KMS-11 (cell line): ENCODE measurements around the gene CCSER2.

Experiments
- H2AFZ ChIP-seq: fragments of 200-600 bp; sonication (generic); 2 replicates; pipeline ENCODE4 v1.6.1; 2016; ENCODE audit warnings: antibody characterized with exemption, mixed run types, low read depth
- H3K27ac ChIP-seq: fragments of 200-600 bp; sonication (generic); 2 replicates; pipeline ENCODE4 v1.6.1; 2016; ENCODE audit warnings: mild to moderate bottlenecking, mixed run types
- H3K27me3 ChIP-seq: fragments of 200-600 bp; sonication (generic); 2 replicates; pipeline ENCODE4 v1.6.1; 2017; ENCODE audit warnings: mild to moderate bottlenecking, low read depth, mixed run types, moderate library complexity; ENCODE audit not compliant: insufficient read depth
- H3K36me3 ChIP-seq: fragments of 200-600 bp; sonication (generic); 2 replicates; pipeline ENCODE4 v1.6.1; 2017; ENCODE audit warnings: mild to moderate bottlenecking, mixed run types; ENCODE audit not compliant: insufficient read depth
- H3K4me1 ChIP-seq: fragments of 200-600 bp; sonication (generic); 2 replicates; pipeline ENCODE4 v1.6.1; 2016; ENCODE audit warnings: mild to moderate bottlenecking, low read depth, mixed run types; ENCODE audit not compliant: poor library complexity, severe bottlenecking
- H3K4me2 ChIP-seq: fragments of 200-600 bp; sonication (generic); 2 replicates; pipeline ENCODE4 v1.7.0; 2016; ENCODE audit warnings: mild to moderate bottlenecking, mixed run types
- H3K4me3 ChIP-seq: fragments of 200-600 bp; sonication (generic); IDR thresholded peaks from 2 replicates; pipeline ENCODE4 v1.6.1; 2017; ENCODE audit warnings: low read depth, low read length, mixed read lengths; ENCODE audit not compliant: insufficient read depth
- H3K79me2 ChIP-seq: fragments of 200-600 bp; sonication (generic); 2 replicates; pipeline ENCODE4 v1.6.1; 2016; ENCODE audit warnings: low read depth, mixed run types; ENCODE audit not compliant: insufficient read depth
- H3K9ac ChIP-seq: fragments of 200-600 bp; sonication (generic); 2 replicates; pipeline ENCODE4 v1.6.1; 2016; ENCODE audit warnings: mild to moderate bottlenecking, mixed run types
- H4K20me1 ChIP-seq: fragments of 200-600 bp; sonication (generic); 2 replicates; pipeline ENCODE4 v1.6.1; 2016; ENCODE audit warnings: mild to moderate bottlenecking, mixed run types; ENCODE audit not compliant: insufficient read depth
- CTCF ChIP-seq: fragments of 200-600 bp; sonication (generic); conservative IDR thresholded peaks from 2 replicates; pipeline ENCODE4 v1.6.1; 2017; ENCODE audit warnings: low read depth, mild to moderate bottlenecking, antibody characterized with exemption, low read length, moderate library complexity, mixed read lengths

The CCSER2 gene

GRCh38 chr10:84428711-84429110 is 100.3 kb downstream of the CCSER2 start:
- no peaks in the 10 kb centered on the region for H3K79me2 ChIP-seq
- no peak overlapping the region for H3K9ac ChIP-seq
- H3K27me3 ChIP-seq = no peaks in the 10 kb centered on the region
- no peak for TF ChIP-seq CTCF
- no peak overlapping the region for H2AFZ ChIP-seq
- peaks cover 17% of the 10 kb centered on the region for H3K4me1 ChIP-seq
- H4K20me1 ChIP-seq = no peaks in the 10 kb centered on the region
- no peak overlapping the region for H3K27ac ChIP-seq
- no peak overlapping the region for H3K4me2 ChIP-seq
- H3K4me3 ChIP-seq = no peak overlapping the region
- H3K36me3 ChIP-seq = no peaks in the 10 kb centered on the region

GRCh38 chr10:84429926-84430520 is 101.6 kb downstream of the CCSER2 start:
- Histone ChIP-seq H3K27me3 (no peaks in the 10 kb centered on the region), H3K36me3 (no peaks in the 10 kb centered on the region), H3K9ac (no peak overlapping the region), H2AFZ (no peak overlapping the region), H3K27ac (no peak overlapping the region), H4K20me1 (no peaks in the 10 kb centered on the region), H3K4me1 (peaks cover 5% of the 10 kb centered on the region), H3K4me3 (no peak overlapping the region), H3K79me2 (no peaks in the 10 kb centered on the region), H3K4me2 (no peak overlapping the region)
- TF ChIP-seq CTCF = peak; percentile 69

- H3K4me2 ChIP-seq = no peak overlapping the region
- no peaks in the 10 kb centered on the region for H4K20me1 ChIP-seq
- H3K9ac ChIP-seq = no peak overlapping the region
- no peak for TF ChIP-seq CTCF
- no peak overlapping the region for H3K4me3 ChIP-seq
- no peak overlapping the region for H2AFZ ChIP-seq
- peaks cover 5% of the 10 kb centered on the region for H3K4me1 ChIP-seq
- H3K79me2 ChIP-seq = no peaks in the 10 kb centered on the region
- no peaks in the 10 kb centered on the region for H3K36me3 ChIP-seq
- no peak overlapping the region for H3K27ac ChIP-seq
- H3K27me3 ChIP-seq = no peaks in the 10 kb centered on the region
These were observed 104.5 kb downstream of the CCSER2 start for GRCh38 chr10:84432891-84433290.

GRCh38 chr10:84440781-84441180 is 112.4 kb downstream of the CCSER2 start:
- Histone ChIP-seq H3K4me1 (no peaks in the 10 kb centered on the region), H3K4me3 (no peak overlapping the region), H2AFZ (no peak overlapping the region), H3K36me3 (no peaks in the 10 kb centered on the region), H3K4me2 (no peak overlapping the region), H3K9ac (no peak overlapping the region), H3K27ac (no peak overlapping the region), H4K20me1 (no peaks in the 10 kb centered on the region), H3K27me3 (no peaks in the 10 kb centered on the region), H3K79me2 (no peaks in the 10 kb centered on the region)
- TF ChIP-seq CTCF = no peak
